Loucy (cell line): ENCODE results near the gene TMEM30B.

Source experiments
- CTCF ChIP-seq: fragments of 200-600 bp; sonication (generic); conservative IDR thresholded peaks from 2 replicates; pipeline ENCODE4 v1.5.1; 2014; ENCODE audit warnings: mild to moderate bottlenecking, antibody characterized with exemption, low read length
- EZH2phosphoT487 ChIP-seq: fragments of 200-600 bp; IDR thresholded peaks from 2 replicates; pipeline ENCODE4 v1.6.1; 2018; ENCODE audit warnings: antibody characterized with exemption, mild to moderate bottlenecking, moderate library complexity, borderline replicate concordance

GRCh38 chr14:61300209-61300608, 19.1 kb upstream of the TMEM30B start:
- TF ChIP-seq CTCF (no peak), EZH2phosphoT487 (no peak)
